Body of pancreas (tissue), 4 donors: Measurements from ENCODE around the gene GRIN2D.

Source experiments
- POLR2A ChIP-seq, 3 donors: fragments of 450-650 bp; IDR thresholded peaks; one replicate each; pipeline ENCODE4 v1.6.1; 2016; ENCODE audit warnings: antibody characterized with exemption in 3 of 3, mild to moderate bottlenecking in 2 of 3
- TF ChIP-seq, protein P1 (sequence below), 7 experiments: fragments of 450-650 bp in 4 of 7; fragments of 200-600 bp in 3 of 7; sonication (generic) in 3 of 7; IDR thresholded peaks; one replicate each; pipeline ENCODE4 v1.5.1; 2016 to 2019; ENCODE audit warnings: antibody characterized with exemption in 7 of 7

DNA sequence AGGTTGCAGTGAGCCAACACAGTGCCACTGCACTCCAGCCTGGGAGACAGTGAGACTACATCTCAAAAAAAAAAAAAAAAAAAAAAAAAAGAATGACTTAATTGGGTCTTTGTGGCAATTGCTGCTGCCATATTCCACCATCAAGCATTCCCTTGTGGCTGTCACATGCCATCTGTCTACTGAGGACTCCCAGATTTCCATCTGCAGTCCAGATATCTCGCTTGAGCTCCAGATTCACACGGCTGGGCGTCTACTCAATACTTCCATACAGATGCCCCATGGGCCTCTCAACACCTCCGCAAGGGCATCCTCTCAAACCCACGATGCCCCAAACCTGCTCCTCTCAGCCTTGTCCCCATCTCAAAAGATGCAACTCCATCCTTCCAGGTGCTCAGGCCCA lies 42.6 kb upstream of the GRIN2D start:
- TF ChIP-seq, protein P1, sequence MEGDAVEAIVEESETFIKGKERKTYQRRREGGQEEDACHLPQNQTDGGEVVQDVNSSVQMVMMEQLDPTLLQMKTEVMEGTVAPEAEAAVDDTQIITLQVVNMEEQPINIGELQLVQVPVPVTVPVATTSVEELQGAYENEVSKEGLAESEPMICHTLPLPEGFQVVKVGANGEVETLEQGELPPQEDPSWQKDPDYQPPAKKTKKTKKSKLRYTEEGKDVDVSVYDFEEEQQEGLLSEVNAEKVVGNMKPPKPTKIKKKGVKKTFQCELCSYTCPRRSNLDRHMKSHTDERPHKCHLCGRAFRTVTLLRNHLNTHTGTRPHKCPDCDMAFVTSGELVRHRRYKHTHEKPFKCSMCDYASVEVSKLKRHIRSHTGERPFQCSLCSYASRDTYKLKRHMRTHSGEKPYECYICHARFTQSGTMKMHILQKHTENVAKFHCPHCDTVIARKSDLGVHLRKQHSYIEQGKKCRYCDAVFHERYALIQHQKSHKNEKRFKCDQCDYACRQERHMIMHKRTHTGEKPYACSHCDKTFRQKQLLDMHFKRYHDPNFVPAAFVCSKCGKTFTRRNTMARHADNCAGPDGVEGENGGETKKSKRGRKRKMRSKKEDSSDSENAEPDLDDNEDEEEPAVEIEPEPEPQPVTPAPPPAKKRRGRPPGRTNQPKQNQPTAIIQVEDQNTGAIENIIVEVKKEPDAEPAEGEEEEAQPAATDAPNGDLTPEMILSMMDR (IDR thresholded peaks at IDR 0.05), result no peak
- no peak for TF ChIP-seq POLR2A (IDR thresholded peaks at IDR 0.05)
